GM12801 (cell line): ENCODE data around the gene ZNF728.

ENCODE experiments used
- CTCF ChIP-seq: IDR thresholded peaks from one replicate; pipeline ENCODE4 v1.5.1; 2011; ENCODE audit warnings: control low read depth; ENCODE audit not compliant: insufficient read length; ENCODE audit errors: extremely low read depth

Gene ZNF728

GRCh38 chr19:23002690-23003422 is at the start of gene ZNF728:
TSS of gene ZNF728 (minus strand) at chr19:23003176. CDS start at chr19:23003030, 146 bp downstream.
- no peak for TF ChIP-seq CTCF

- TF ChIP-seq CTCF, result no peak
These were observed 49.4 kb upstream of the ZNF728 start for GRCh38 chr19:23052349-23052748.

GRCh38 chr19:23049256-23049655 is 46.3 kb upstream of the ZNF728 start:
- no peak for TF ChIP-seq CTCF

- TF ChIP-seq CTCF, result no peak
These were observed 43.8 kb upstream of the ZNF728 start for GRCh38 chr19:23046743-23047142.

GRCh38 chr19:23033721-23034120 is 30.7 kb upstream of the ZNF728 start:
- TF ChIP-seq CTCF, result no peak

GRCh38 chr19:23015660-23016059 is 12.7 kb upstream of the ZNF728 start:
- TF ChIP-seq CTCF, result no peak

- no peak for TF ChIP-seq CTCF
These were observed 26.7 kb downstream of the ZNF728 start for GRCh38 chr19:22976248-22976647.
